ENCODE measurements around the gene AIFM2. TPM values are rescaled to one million over a fixed set of nuclear protein-coding genes. Genes with fewer than 3 reads are reported as not detected.
A peak's percentile ranks its signal among the peaks of the same experiment; 100 is the strongest.
"Not testable (repeated sequence)": the region's sequence is repeated elsewhere in the genome, so short reads cannot be mapped to it uniquely, and the experiment has no call there.

AIFM2 gene
- total RNA-seq (1.7 TPM), polyA plus RNA-seq (17.1 TPM)

DNA sequence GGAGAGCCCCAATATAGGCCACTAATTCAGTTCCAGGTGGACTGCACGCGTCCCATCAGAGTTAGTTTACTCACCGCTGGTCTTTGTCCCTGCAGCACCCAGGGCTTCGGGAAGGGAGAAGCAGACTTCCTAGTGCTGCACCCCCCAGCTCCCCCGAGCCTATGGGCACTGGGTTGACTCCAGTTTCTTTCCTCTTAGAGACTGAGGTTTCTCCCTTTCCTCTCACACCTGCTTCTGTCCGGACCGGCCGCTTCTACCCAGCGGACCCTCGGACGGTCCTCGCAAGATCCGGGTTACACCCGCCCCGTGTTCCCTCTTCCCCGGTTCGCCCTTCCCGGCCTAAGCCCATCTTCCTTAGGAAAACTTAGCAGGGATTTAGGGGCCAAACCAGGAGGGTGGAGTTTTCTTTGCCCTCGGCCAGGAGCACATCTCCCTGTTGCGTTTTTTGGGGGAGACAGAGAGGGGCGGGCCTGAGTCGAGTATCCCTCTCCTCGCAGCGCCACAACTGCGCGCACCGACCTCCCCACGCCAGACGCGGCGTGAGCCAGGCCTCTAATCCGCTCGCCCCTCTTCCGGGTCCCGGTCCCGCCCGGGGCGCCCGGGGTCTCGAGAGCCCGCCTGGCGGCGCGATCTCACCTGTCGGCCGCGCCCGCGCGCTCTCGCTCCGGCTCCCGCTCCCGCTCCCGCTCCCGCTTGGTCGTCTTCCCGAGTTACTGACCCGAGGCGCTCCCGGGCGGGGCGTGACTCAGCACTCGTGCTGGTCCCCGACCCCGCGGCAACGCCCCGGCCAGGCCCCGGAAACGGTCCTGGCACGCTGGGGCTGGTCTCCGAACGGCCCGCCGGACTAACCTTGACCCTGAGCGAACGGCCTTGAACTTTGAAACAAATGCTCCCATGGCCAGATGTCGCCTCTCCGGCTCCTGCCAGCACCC lies at the start of gene AIFM2:
TSS of gene AIFM2 (minus strand) at position 728 of the 932 bp plus-strand sequence. CDS start 8,741 bp downstream, outside the sequence.
- no peak for DNase-seq (ENCODE audit: extremely low spot score)
- H3K36me3 ChIP-seq (ENCODE audit: insufficient read depth) = no peaks in the 10 kb centered on the region
- no peaks in the 10 kb centered on the region for H3K4me1 ChIP-seq (ENCODE audit: insufficient read depth)
- H3K4me3 ChIP-seq (ENCODE audit: low read depth, low read length) = peak within 1 kb of the TSS; percentile 67
- WGBS = 7% methylated on average over 80 of the region's 80 CpGs
- peak within 1 kb of the TSS; percentile 68 for H3K27ac ChIP-seq (ENCODE audit: low read depth)

DNA sequence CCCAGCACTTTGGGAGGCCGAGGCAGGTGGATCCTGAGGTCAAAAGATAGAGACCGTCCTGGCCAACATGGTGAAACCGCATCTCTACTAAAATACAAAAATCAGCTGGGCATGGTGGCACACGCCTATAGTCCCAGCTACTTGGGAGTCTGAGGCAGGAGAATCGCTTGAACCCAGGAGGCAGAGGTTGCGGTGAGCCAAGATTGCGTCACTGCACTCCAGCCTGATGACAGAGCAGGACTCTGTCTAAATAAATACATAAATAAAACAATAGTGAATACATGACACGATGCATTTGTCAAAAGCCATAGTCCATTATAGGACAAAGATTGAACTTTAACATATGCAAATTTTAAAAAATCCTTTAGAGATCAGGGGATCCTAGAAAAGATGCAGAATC lies 46.6 kb upstream of the AIFM2 start:
- DNase-seq (ENCODE audit: extremely low spot score); H3K4me1 ChIP-seq (ENCODE audit: insufficient read depth); H3K36me3 ChIP-seq (ENCODE audit: insufficient read depth); H3K27ac ChIP-seq (ENCODE audit: low read depth); H3K4me3 ChIP-seq (ENCODE audit: low read depth, low read length): not testable (repeated sequence)
- WGBS = 94% methylated on average over 8 of the region's 8 CpGs

DNA sequence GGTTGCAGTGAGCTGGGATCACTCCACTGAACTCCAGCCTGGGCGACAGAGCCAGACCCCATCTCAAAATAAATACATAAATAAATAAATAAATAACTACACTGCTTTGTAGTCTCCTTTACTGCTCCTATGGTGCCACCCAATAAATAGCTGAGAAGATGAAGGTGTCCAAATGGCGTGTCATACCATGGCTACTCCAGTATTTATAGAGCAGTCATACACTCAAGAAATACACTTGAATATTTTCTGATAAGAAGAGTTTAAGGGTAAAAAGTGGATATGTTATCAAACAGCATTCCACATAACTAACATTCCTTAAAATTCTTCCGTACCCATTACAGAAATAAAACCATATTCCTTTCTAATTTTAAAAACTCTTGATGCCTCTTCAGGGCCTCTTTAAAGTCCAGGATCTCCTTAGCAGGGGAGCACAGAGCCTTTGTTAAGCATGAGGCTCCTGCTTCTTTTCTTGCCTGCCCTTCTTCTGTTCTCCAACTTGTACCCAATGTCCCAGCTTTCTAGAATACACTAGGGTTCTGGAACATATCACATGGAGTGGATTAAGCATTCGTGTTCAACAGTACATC lies 45.6 kb upstream of the AIFM2 start:
- Histone ChIP-seq H3K4me3 (ENCODE audit: low read depth, low read length) (no peak overlapping the region), H3K36me3 (ENCODE audit: insufficient read depth) (no peaks in the 10 kb centered on the region), H3K4me1 (ENCODE audit: insufficient read depth) (no peaks in the 10 kb centered on the region), H3K27ac (ENCODE audit: low read depth) (no peak overlapping the region)
- no peak for DNase-seq (ENCODE audit: extremely low spot score)
- 55% methylated on average over 4 of the region's 4 CpGs for WGBS

DNA sequence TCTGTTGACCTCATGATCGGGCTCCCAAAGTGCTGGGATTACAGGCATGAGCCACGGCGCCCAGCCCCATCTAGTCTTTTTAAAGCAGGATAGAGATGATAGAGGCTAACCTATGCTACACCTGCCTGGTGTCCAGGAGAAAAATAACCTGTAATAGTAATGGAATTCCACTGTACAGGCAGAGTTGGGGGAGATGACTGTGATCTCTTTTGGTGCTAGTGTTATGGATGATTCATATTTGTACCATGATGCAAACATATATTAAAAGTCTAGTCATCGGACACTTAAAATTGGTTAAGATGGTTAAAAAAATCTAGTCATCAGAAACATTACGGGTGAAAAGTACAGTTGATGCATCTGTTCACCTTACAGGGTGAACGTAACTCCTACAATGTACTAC lies 43.8 kb upstream of the AIFM2 start:
- Histone ChIP-seq H3K36me3 (ENCODE audit: insufficient read depth) (no peaks in the 10 kb centered on the region), H3K4me1 (ENCODE audit: insufficient read depth) (no peaks in the 10 kb centered on the region)

DNA sequence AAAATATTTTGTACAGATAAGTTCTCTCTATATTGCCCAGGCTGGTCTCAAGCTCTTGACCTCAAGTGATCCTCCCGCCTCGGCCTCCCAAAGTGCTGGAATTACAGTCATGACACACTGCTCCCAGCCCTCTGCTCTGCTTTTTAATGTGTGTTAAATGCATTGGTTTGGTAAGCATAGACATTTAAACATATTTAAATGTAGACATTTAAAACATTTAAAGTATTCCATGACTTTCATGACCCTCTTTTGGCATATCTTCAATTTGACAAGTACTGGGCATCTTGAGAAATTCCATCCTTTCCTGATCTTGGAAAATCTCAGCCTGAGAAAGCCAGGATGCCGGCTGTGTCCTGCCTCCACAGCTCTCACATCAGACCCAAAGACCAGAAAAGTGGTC lies 42.9 kb upstream of the AIFM2 start:
- Histone ChIP-seq H3K27ac (ENCODE audit: low read depth) (no peak overlapping the region), H3K36me3 (ENCODE audit: insufficient read depth) (no peaks in the 10 kb centered on the region), H3K4me1 (ENCODE audit: insufficient read depth) (no peaks in the 10 kb centered on the region), H3K4me3 (ENCODE audit: low read depth, low read length) (no peak overlapping the region)
- no peak for DNase-seq (ENCODE audit: extremely low spot score)
- 86% methylated on average over 3 of the region's 3 CpGs for WGBS

More for the DNA sequence above, 43.8 kb upstream of the AIFM2 start:
- no peak for DNase-seq (ENCODE audit: extremely low spot score)
- whole genome bisulfite sequencing = 79% methylated on average over 6 of the region's 6 CpGs
- H3K27ac ChIP-seq (ENCODE audit: low read depth) = no peak overlapping the region
- no peak overlapping the region for H3K4me3 ChIP-seq (ENCODE audit: low read depth, low read length)

DNA sequence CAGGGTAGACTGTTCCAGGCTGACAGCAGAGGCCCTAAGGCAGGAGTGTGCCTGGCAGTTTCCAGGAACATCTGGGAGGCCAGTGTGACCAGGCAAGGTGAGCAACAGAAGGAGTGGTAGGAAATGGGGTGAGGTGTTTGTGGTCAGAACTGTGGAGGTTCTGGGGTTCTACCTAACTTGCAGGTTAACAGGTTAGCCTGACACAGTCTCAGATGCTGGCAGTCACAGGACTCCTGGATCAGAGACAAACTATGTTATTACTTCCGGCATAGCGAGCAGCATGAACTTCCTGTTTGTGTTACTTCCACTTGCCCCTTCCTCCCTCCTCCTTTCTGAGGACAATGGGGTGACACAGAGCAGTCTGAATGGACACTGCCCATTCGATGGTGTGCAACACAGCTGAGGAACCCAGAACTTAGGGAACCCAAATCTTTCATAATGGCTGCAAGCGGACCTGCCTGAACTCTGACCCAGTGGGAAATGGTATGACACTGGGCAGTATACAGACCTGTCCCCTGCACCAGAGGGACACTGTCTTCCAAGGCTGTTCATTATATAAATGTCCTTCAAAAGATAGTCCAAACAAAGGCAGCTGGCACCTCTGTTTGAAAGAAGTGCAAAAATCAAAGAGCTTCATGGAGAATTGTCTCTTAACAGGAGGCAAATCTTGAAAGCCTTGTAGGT lies 41.6 kb upstream of the AIFM2 start:
- H3K4me3 ChIP-seq (ENCODE audit: low read depth, low read length) = no peak overlapping the region
- H3K27ac ChIP-seq (ENCODE audit: low read depth) = no peak overlapping the region
- no peak for DNase-seq (ENCODE audit: extremely low spot score)
- 52% methylated on average over 4 of the region's 4 CpGs for WGBS
- no peaks in the 10 kb centered on the region for H3K36me3 ChIP-seq (ENCODE audit: insufficient read depth)
- no peaks in the 10 kb centered on the region for H3K4me1 ChIP-seq (ENCODE audit: insufficient read depth)

DNA sequence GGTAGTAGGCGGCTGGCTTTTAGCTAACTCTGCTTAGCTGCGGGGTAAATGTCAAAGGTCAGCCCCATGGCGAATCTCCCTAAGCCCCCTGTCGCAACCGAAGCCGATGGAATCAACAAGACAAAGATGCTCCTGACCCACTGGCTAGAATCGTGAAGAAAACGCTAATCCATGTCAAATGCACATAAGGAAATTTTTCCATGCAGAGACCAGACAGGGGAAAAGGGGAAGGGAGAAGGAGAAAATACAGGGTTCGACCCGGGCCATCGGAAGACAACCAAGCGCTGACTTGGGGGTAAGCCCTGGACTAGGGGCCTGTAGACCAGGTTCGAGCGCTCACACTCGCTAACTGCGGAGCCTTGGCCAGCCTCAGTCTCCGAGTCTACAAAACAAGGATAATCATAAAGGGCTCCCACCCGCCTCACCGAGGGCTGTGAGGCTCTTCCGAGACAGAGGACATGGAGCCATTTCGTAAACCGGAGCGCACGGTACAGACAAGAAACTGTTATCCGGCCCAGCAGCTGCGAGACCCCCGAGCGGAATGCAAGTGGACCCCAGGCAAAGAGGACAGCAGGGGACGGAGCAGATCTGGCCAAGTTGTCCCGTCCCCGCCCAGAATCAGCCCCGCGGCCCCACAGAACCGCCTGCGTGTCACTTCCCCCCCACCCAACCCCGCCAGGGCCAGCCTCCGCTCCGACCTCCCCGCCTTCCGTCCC lies 37.2 kb upstream of the AIFM2 start:
- peak overlapping the region; percentile 69 for H3K4me3 ChIP-seq (ENCODE audit: low read depth, low read length)
- DNase-seq (ENCODE audit: extremely low spot score) = no peak
- WGBS = under 1% methylated on average over 40 of the region's 40 CpGs
- peaks cover 1% of the 10 kb centered on the region for H3K4me1 ChIP-seq (ENCODE audit: insufficient read depth)
- no peaks in the 10 kb centered on the region for H3K36me3 ChIP-seq (ENCODE audit: insufficient read depth)
- peak overlapping the region; percentile 97 for H3K27ac ChIP-seq (ENCODE audit: low read depth)

DNA sequence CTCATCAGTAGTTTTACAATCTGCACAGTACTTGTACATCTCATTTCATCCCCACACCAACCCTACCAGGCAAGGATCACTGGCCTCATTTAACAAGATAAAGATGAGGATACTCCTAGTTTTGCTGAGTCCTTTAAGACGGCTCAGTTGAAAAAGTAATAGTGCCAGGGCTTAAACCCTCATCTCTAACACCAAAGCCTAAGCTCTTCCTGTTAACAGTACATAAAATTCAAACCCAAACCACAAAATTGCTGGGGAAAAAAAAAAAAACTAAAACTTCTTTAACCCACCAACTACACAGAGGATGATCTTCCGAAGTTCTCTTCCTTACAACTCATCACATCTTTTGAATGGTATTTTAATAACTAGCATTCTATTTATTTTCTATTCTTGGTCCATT lies 36.4 kb upstream of the AIFM2 start:
- Histone ChIP-seq H3K36me3 (ENCODE audit: insufficient read depth) (no peaks in the 10 kb centered on the region), H3K4me3 (ENCODE audit: low read depth, low read length) (no peak overlapping the region), H3K4me1 (ENCODE audit: insufficient read depth) (peaks cover 1% of the 10 kb centered on the region), H3K27ac (ENCODE audit: low read depth) (no peak overlapping the region)
- no peak for DNase-seq (ENCODE audit: extremely low spot score)
- 14% methylated on average over 2 of the region's 2 CpGs for WGBS

DNA sequence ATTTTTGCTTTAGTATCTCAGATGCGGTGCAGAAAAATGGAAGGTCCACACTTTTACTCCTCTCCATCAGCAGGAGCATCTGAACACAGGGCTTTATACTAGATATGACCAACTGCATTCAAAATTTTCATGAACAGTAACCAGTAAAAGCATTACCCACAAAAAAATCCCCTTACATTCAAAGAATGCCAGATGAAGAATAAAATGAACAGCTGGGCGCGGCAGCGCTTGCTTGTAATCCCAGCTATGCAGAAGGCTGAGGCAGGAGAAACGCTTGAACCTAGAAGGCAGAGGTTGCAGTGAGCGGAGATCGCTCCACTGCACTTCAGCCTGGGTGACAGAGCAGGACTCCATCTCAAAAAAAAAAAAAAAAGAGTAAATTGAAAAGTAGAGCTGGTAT lies 34.6 kb upstream of the AIFM2 start:
- Histone ChIP-seq H3K4me1 (ENCODE audit: insufficient read depth) (peaks cover 3% of the 10 kb centered on the region), H3K36me3 (ENCODE audit: insufficient read depth) (no peaks in the 10 kb centered on the region), H3K27ac (ENCODE audit: low read depth) (no peak overlapping the region), H3K4me3 (ENCODE audit: low read depth, low read length) (no peak overlapping the region)
- no peak for DNase-seq (ENCODE audit: extremely low spot score)
- 79% methylated on average over 7 of the region's 7 CpGs for WGBS

DNA sequence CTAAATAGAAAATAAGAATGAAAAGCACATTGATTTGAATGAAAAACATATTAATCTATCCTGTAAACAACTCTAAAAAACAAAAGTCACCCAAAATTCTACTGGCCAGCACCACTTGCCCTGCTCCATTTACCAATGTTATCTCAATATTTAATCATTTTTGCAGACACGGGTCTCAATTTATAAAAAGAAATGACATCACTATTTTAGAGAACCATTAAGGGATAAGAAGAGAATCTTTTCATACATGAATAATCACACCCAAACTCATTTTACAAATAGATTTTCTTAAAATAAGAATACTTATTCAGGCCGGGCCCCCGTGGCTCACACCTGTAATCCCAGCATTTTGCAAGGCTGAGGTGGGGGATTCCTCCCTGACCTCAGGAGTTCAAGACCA lies 33.8 kb upstream of the AIFM2 start:
- H3K27ac ChIP-seq (ENCODE audit: low read depth) = no peak overlapping the region
- H3K4me1 ChIP-seq (ENCODE audit: insufficient read depth) = peaks cover 3% of the 10 kb centered on the region
- H3K4me3 ChIP-seq (ENCODE audit: low read depth, low read length) = no peak overlapping the region
- no peaks in the 10 kb centered on the region for H3K36me3 ChIP-seq (ENCODE audit: insufficient read depth)
- 71% methylated on average over 3 of the region's 3 CpGs for WGBS
- DNase-seq (ENCODE audit: extremely low spot score) = no peak

DNA sequence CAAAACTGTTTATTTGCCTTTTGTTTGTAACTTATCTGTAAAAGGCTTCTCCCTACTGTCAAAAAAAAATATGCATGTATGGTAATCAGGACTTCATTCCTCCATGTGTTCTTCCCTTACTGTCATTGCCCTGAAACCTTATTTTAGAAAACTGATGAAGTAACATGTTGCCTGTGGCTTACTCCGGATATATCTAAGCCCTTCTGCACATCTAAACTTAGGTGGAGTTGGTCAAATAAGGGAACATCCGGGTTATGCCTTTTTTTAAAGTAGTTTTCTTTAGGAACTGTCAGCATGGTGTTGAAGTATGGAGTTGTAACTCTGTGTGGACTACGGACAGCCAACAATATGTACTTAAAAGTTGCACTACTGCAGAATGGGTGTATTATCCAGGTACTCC lies 31.5 kb upstream of the AIFM2 start:
- 69% methylated on average over 3 of the region's 3 CpGs for WGBS
- Histone ChIP-seq H3K27ac (ENCODE audit: low read depth) (peak overlapping the region; percentile 2), H3K4me1 (ENCODE audit: insufficient read depth) (peaks cover 3% of the 10 kb centered on the region)

DNA sequence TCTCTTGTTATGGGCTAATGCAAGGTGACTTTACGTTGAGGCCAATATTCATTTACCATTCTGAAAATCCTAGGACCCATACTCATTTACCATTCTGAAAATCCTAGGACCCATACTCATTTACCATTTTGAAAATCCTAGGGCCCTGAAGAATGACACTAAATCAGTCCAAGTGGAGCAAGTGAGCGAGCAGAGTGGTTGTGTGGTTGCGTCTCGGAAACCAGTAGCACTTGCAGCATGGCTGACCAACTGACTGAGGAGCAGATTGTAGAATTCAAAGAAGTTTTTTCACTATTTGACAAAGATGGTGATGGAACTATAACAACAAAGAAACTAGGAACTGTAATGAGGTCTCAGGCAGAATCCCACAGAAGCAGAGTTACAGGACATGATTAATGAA lies 30.8 kb upstream of the AIFM2 start:
- Histone ChIP-seq H3K36me3 (ENCODE audit: insufficient read depth) (no peaks in the 10 kb centered on the region), H3K27ac (ENCODE audit: low read depth) (no peak overlapping the region), H3K4me3 (ENCODE audit: low read depth, low read length) (no peak overlapping the region), H3K4me1 (ENCODE audit: insufficient read depth) (peaks cover 3% of the 10 kb centered on the region)
- WGBS = 96% methylated on average over 4 of the region's 4 CpGs
- no peak for DNase-seq (ENCODE audit: extremely low spot score)

More for the DNA sequence above, 31.5 kb upstream of the AIFM2 start:
- DNase-seq (ENCODE audit: extremely low spot score) = no peak
- Histone ChIP-seq H3K36me3 (ENCODE audit: insufficient read depth) (no peaks in the 10 kb centered on the region), H3K4me3 (ENCODE audit: low read depth, low read length) (no peak overlapping the region)

DNA sequence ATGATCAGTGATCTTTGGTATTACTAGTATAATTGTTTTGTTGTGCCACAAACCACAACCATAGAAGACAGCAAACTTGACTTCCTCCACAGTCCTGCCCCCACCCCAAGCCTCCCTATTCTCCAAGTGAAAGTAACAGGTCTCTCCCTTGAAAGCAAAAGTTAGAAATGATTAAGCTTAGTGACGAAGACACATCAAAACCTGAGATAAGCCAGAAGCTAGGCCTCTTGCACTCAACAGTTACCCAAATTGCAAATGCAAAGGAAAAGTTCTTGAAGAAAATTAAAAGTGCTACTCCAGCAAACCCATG lies 30.2 kb upstream of the AIFM2 start:
- peaks cover 2% of the 10 kb centered on the region for H3K4me1 ChIP-seq (ENCODE audit: insufficient read depth)
- WGBS = 46% methylated on average over 1 of the region's 1 CpG
- peaks cover 1% of the 10 kb centered on the region for H3K36me3 ChIP-seq (ENCODE audit: insufficient read depth)
- H3K4me3 ChIP-seq (ENCODE audit: low read depth, low read length) = no peak overlapping the region
- DNase-seq (ENCODE audit: extremely low spot score) = no peak
- no peak overlapping the region for H3K27ac ChIP-seq (ENCODE audit: low read depth)

Data from urinary bladder (tissue), 4 donors.